SH-SY5Y (cell line): Measurements from ENCODE around the gene IGBP1.

Source experiments
- GATA2 ChIP-seq: IDR thresholded peaks from 2 replicates; pipeline ENCODE4 v1.6.1; 2011; ENCODE audit warnings: mild to moderate bottlenecking, low read depth, low read length
- GATA3 ChIP-seq: IDR thresholded peaks from 2 replicates; pipeline ENCODE4 v1.6.1; 2011; ENCODE audit warnings: low read depth, mild to moderate bottlenecking, low read length, moderate library complexity

DNA sequence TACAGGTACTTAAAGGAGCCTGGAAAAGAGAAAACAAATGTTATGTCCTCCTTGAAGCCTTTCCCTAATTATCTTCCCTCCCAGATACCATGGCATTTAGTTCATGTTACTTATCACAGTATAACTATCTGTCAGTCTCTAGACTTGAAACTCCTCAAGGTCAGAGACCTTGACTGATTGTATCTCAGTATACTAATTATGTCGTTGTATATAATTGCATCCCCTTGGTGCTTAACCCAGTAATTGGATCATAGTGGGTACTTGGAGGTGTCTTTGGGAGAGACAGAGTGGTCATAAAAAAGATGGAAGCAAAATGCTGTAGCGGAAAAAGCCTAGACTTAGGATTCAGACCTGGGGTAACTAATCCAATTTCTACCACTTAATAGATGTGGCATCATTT, 8.1 kb downstream of the IGBP1 start:
- TF ChIP-seq GATA3: no peak
- no peak for TF ChIP-seq GATA2
